PC-9 (cell line): ENCODE measurements around the gene AIG1. TPM values are rescaled to one million over a fixed set of nuclear protein-coding genes. Genes with fewer than 3 reads are reported as not detected.

Experiments
- BruUV-seq: library from RNA; stranded (reverse); fragments of 400-500 nt; replicated peaks from 2 replicates; lab custom pipeline; 2021; lab: Mats Ljungman, UMichigan
- CTCF ChIA-PET: fragments of 300-600 bp; sonication (Branson Sonifier 250); formaldehyde crosslinking; loops from one replicate; lab custom pipeline; 2022; ENCODE audit warnings: antibody characterized with exemption; lab: Charles Lee
- POLR2A ChIA-PET: fragments of 300-600 bp; sonication (Branson Sonifier 250); formaldehyde crosslinking; loops from one replicate; lab custom pipeline; 2022; ENCODE audit warnings: antibody characterized with exemption; ENCODE audit not compliant: unreplicated experiment; lab: Charles Lee
- DNase-seq, 2 experiments: peaks; one replicate each; pipeline versions ENCODE4 v3.0.0 to v3.0.0-alpha.2; 2015 to 2022; ENCODE audit warnings: mixed read lengths in 1 of 2
- H2AFZ ChIP-seq: fragments of 200-600 bp; sonication (generic); 2 replicates; pipeline ENCODE4 v1.8.1; 2017; ENCODE audit warnings: antibody characterized with exemption
- H3F3A ChIP-seq: fragments of 200-600 bp; sonication (generic); 2 replicates; pipeline ENCODE4 v1.8.1; 2017; ENCODE audit warnings: antibody characterized with exemption, mild to moderate bottlenecking, low read depth; ENCODE audit not compliant: insufficient read depth
- H3K27ac ChIP-seq: fragments of 200-600 bp; sonication (generic); 2 replicates; pipeline ENCODE4 v1.6.1; 2016; ENCODE audit warnings: mixed run types
- H3K27me3 ChIP-seq: fragments of 200-600 bp; sonication (generic); 2 replicates; pipeline ENCODE4 v1.6.1; 2016; ENCODE audit warnings: low read depth, mixed run types; ENCODE audit not compliant: insufficient read depth
- H3K36me3 ChIP-seq: fragments of 200-600 bp; sonication (generic); 2 replicates; pipeline ENCODE4 v1.6.1; 2016; ENCODE audit warnings: low read depth, mixed run types
- H3K4me1 ChIP-seq: fragments of 200-600 bp; sonication (generic); replicated peaks from 2 replicates; pipeline ENCODE4 v1.6.1; 2016; ENCODE audit warnings: mixed run types; ENCODE audit not compliant: insufficient read depth
- H3K4me2 ChIP-seq: fragments of 200-600 bp; sonication (generic); 2 replicates; pipeline ENCODE4 v1.6.1; 2017; ENCODE audit warnings: mixed run types
- H3K4me3 ChIP-seq: fragments of 200-600 bp; sonication (generic); 2 replicates; pipeline ENCODE4 v1.6.1; 2016; ENCODE audit warnings: mixed run types
- H3K79me2 ChIP-seq: fragments of 200-600 bp; sonication (generic); 2 replicates; pipeline ENCODE4 v1.6.1; 2017; ENCODE audit warnings: low read depth, mixed run types
- H3K9me2 ChIP-seq: fragments of 200-600 bp; sonication (generic); 2 replicates; pipeline ENCODE4 v1.8.1; 2017; ENCODE audit warnings: mild to moderate bottlenecking; ENCODE audit not compliant: insufficient read depth
- H3K9me3 ChIP-seq: fragments of 200-600 bp; sonication (generic); 2 replicates; pipeline ENCODE4 v1.8.1; 2016; ENCODE audit warnings: low read depth; ENCODE audit not compliant: insufficient read depth
- H4K20me1 ChIP-seq: fragments of 200-600 bp; sonication (generic); 2 replicates; pipeline ENCODE4 v1.8.1; 2017; ENCODE audit not compliant: insufficient read depth
- CTCF ChIP-seq: fragments of 200-600 bp; sonication (generic); conservative IDR thresholded peaks from 2 replicates; pipeline ENCODE4 v1.6.1; 2017; ENCODE audit warnings: mixed run types, antibody characterized with exemption, mild to moderate bottlenecking, moderate library complexity
- EZH2 ChIP-seq: fragments of 200-600 bp; sonication (generic); IDR thresholded peaks from 2 replicates; pipeline ENCODE4 v1.8.0; 2017; ENCODE audit warnings: antibody characterized with exemption, low read depth
- intact Hi-C: fragments of 100-400 bp; cut with micrococcal nuclease; formaldehyde crosslinking; loops from one replicate; pipeline ENCODE4 v1.10.0; 2022; ENCODE audit not compliant: unreplicated experiment
- total RNA-seq: library from RNA; stranded (reverse); gene quantifications from 2 replicates; pipeline ENCODE4 v1.2.3, GENCODE V29; 2021

Gene AIG1
- total RNA-seq, 1 experiment from 2014 or later: 37.7 TPM

GRCh38 chr6:143251288-143251687, 190.6 kb downstream of the AIG1 start:
- Histone ChIP-seq H3K4me3 (no peak overlapping the region), H3K27me3 (no peaks in the 10 kb centered on the region), H3K36me3 (no peaks in the 10 kb centered on the region), H3K27ac (no peak overlapping the region), H3K9me2 (no peaks in the 10 kb centered on the region), H3K79me2 (no peaks in the 10 kb centered on the region), H3K9me3 (no peaks in the 10 kb centered on the region), H3K4me2 (no peak overlapping the region), H2AFZ (no peak overlapping the region), H3K4me1 (no peaks in the 10 kb centered on the region), H3F3A (no peaks in the 10 kb centered on the region), H4K20me1 (no peaks in the 10 kb centered on the region)
- CTCF ChIA-PET: no interaction called here
- POLR2A ChIA-PET: no interaction called here
- TF ChIP-seq EZH2 (no peak), CTCF (no peak)
- DNase-seq: no peak
- intact Hi-C loops: no loop called here
- no TSS peak for BruUV-seq

- H2AFZ ChIP-seq: no peak overlapping the region
- TF ChIP-seq CTCF: no peak
- TF ChIP-seq EZH2: no peak
- CTCF ChIA-PET: no interaction called here
- no peaks in the 10 kb centered on the region for H3K9me3 ChIP-seq
- H3K4me1 ChIP-seq: no peaks in the 10 kb centered on the region
- H4K20me1 ChIP-seq: no peaks in the 10 kb centered on the region
- no TSS peak for BruUV-seq
- intact Hi-C loops: no loop called here
- DNase-seq: no peak
- no peaks in the 10 kb centered on the region for H3F3A ChIP-seq
- no peak overlapping the region for H3K27ac ChIP-seq
- H3K27me3 ChIP-seq: no peaks in the 10 kb centered on the region
- no peaks in the 10 kb centered on the region for H3K36me3 ChIP-seq
- H3K4me3 ChIP-seq: no peak overlapping the region
- no peaks in the 10 kb centered on the region for H3K9me2 ChIP-seq
- H3K79me2 ChIP-seq: no peaks in the 10 kb centered on the region
- H3K4me2 ChIP-seq: no peak overlapping the region
- POLR2A ChIA-PET: no interaction called here
Observed at GRCh38 chr6:143252961-143253360, 192.3 kb downstream of the AIG1 start.

GRCh38 chr6:143253586-143253985, 192.9 kb downstream of the AIG1 start:
- POLR2A ChIA-PET: no interaction called here
- Histone ChIP-seq H3K9me3 (no peaks in the 10 kb centered on the region), H3F3A (no peaks in the 10 kb centered on the region), H3K79me2 (no peaks in the 10 kb centered on the region), H3K4me1 (no peaks in the 10 kb centered on the region), H3K4me3 (no peak overlapping the region), H3K27me3 (no peaks in the 10 kb centered on the region), H3K36me3 (no peaks in the 10 kb centered on the region), H3K27ac (no peak overlapping the region), H3K9me2 (no peaks in the 10 kb centered on the region), H3K4me2 (no peak overlapping the region), H2AFZ (no peak overlapping the region), H4K20me1 (no peaks in the 10 kb centered on the region)
- no TSS peak for BruUV-seq
- intact Hi-C loops: no loop called here
- DNase-seq: no peak
- TF ChIP-seq CTCF (no peak), EZH2 (no peak)
- CTCF ChIA-PET: no interaction called here
